AG04450 (cell line): Measurements from ENCODE around the gene CD177. TPM values are rescaled to one million over a fixed set of nuclear protein-coding genes. Genes with fewer than 3 reads are reported as not detected.
A peak's percentile ranks its signal among the peaks of the same experiment; 100 is the strongest.
"Not testable (repeated sequence)": the region's sequence is repeated elsewhere in the genome, so short reads cannot be mapped to it uniquely, and the experiment has no call there.

Experiments
- CTCF ChIA-PET: fragments of 300-600, 350-600 bp; formaldehyde crosslinking; extraction: SDS; loops from one replicate; lab custom pipeline; 2022; ENCODE audit warnings: antibody characterized with exemption, inconsistent platforms; lab: Charles Lee
- POLR2A ChIA-PET: fragments of 350-600 bp; formaldehyde crosslinking; extraction: SDS; loops from one replicate; lab custom pipeline; 2021; ENCODE audit warnings: antibody characterized with exemption, inconsistent platforms; lab: Yijun Ruan, JAX
- DNase-seq: peaks from one replicate; pipeline ENCODE4 v3.0.0-alpha.2; 2011; ENCODE audit warnings: low read depth, low spot score
- H3K27ac ChIP-seq: one replicate; pipeline ENCODE4 v1.5.1; 2012; ENCODE audit warnings: low read depth, low read length, control low read depth
- H3K27me3 ChIP-seq: one replicate; pipeline ENCODE4 v1.6.0; 2012; ENCODE audit warnings: low read length; ENCODE audit not compliant: control insufficient read depth, insufficient read depth
- H3K4me3 ChIP-seq: 2 replicates; pipeline ENCODE4 v1.5.1; 2011; ENCODE audit warnings: mild to moderate bottlenecking, low read depth, low read length, control low read depth
- H3K9me3 ChIP-seq: 2 replicates; pipeline ENCODE4 v1.5.1; 2012; ENCODE audit warnings: low read length; ENCODE audit not compliant: control insufficient read depth, insufficient read depth
- polyA plus RNA-seq: library from polyadenylated mRNA; depleted of rRNA; stranded (reverse); fragments of >200 nt; gene quantifications from 2 replicates; pipeline ENCODE4 v1.2.3, GENCODE V29; 2011
- TF ChIP-seq, protein P1 (sequence below): IDR thresholded peaks from 2 replicates; pipeline ENCODE4 v1.5.1; 2011; ENCODE audit warnings: low read depth, low read length, control low read depth, inconsistent platforms

The CD177 gene
- polyA plus RNA-seq, 1 experiment = 0.19 TPM

DNA sequence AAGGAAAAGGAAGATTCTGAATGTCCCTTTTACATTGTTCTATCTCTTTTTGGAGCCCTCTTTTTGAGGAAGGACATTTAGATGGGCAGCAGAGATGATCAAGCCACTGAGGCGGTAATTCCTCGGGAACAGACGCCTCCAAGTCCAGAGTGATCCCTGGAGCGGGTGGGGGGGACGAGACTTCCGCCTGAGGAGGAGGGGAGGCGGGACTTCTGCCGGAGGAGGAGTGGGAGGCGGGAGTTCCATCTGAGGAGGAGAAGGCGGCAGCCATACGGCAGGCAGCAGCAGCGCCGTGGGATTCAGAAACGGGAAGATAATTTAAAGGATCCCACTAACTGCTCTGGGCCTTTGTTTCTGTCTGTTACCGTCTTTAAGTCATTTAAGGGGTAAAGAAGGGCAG lies 37.6 kb upstream of the CD177 start:
- ChIA-PET CTCF (no interaction called here), POLR2A (no interaction called here)
- TF ChIP-seq, protein P1, sequence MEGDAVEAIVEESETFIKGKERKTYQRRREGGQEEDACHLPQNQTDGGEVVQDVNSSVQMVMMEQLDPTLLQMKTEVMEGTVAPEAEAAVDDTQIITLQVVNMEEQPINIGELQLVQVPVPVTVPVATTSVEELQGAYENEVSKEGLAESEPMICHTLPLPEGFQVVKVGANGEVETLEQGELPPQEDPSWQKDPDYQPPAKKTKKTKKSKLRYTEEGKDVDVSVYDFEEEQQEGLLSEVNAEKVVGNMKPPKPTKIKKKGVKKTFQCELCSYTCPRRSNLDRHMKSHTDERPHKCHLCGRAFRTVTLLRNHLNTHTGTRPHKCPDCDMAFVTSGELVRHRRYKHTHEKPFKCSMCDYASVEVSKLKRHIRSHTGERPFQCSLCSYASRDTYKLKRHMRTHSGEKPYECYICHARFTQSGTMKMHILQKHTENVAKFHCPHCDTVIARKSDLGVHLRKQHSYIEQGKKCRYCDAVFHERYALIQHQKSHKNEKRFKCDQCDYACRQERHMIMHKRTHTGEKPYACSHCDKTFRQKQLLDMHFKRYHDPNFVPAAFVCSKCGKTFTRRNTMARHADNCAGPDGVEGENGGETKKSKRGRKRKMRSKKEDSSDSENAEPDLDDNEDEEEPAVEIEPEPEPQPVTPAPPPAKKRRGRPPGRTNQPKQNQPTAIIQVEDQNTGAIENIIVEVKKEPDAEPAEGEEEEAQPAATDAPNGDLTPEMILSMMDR = no peak
- no peak overlapping the region for H3K27ac ChIP-seq
- no peaks in the 10 kb centered on the region for H3K27me3 ChIP-seq
- H3K4me3 ChIP-seq = no peak overlapping the region
- H3K9me3 ChIP-seq = peaks cover 10% of the 10 kb centered on the region
- DNase-seq = no peak

DNA sequence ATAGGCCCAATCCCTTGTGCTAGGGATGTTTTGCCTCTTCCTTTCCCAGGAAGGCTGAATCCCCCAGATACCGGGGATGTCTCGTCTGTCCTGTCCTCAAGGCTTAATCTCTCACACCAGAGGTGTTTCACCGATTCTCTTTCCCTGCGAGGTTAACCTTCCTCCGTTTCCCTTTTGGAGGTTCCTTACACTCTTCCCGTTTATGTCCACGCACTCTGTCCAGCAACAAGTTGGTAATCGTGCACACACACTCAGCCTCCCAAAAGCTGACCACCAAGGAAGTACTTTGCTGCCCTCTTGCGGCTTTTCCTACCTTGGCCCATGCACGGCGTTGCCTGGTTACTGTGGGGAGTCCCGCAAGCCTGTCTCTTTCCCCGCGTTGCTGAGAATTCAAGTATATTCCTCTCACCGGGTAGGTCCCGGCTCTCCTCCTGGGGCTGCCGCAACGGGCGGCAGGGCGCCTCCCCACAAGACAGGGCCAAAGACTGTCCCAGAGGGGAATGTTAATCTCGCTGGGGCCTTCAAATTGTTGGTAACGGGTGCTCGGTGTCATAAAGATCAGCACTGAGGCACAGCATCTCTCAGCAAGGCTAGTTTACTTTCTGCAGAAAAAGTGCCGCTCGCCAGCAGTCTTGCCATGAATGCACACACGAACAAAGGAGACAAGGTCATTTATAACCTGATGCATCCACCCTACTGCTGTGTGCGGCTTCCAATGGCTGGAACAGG lies 36.7 kb upstream of the CD177 start:
- POLR2A ChIA-PET = no interaction called here
- DNase-seq = no peak
- TF ChIP-seq, protein P1 = peak; percentile 54
- Histone ChIP-seq H3K9me3 (peaks cover 10% of the 10 kb centered on the region), H3K27ac (no peak overlapping the region), H3K27me3 (no peaks in the 10 kb centered on the region), H3K4me3 (no peak overlapping the region)
- CTCF ChIA-PET = no interaction called here

DNA sequence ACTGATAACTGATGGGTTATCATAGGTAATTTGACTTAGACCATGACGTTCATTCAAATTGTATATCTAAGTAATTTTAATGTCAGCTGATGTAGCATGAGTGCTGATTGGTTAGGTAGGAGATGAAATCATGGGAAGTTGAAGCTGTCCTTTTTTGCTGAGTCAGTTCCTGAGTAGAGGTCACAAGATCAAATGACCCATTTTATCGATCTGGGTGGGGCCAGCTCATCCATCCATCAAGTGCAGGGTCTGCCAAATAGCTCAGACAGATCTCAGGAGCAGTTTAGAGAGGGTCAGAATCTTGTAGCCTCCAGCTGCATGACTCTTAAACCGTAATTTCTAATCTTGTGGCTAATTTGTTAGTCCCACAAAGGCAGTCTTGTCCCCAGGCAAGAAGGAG lies 35.3 kb upstream of the CD177 start:
- Histone ChIP-seq H3K9me3 (peaks cover 10% of the 10 kb centered on the region), H3K27me3 (no peaks in the 10 kb centered on the region), H3K4me3 (no peak overlapping the region), H3K27ac (no peak overlapping the region)
- CTCF ChIA-PET = interaction anchor here (0.6 kb wide), 1 partner anchor 125 kb away, joined by 3 read pairs; no protein-coding TSS in a partner anchor
- POLR2A ChIA-PET = no interaction called here
- no peak for DNase-seq
- TF ChIP-seq, protein P1 = no peak

DNA sequence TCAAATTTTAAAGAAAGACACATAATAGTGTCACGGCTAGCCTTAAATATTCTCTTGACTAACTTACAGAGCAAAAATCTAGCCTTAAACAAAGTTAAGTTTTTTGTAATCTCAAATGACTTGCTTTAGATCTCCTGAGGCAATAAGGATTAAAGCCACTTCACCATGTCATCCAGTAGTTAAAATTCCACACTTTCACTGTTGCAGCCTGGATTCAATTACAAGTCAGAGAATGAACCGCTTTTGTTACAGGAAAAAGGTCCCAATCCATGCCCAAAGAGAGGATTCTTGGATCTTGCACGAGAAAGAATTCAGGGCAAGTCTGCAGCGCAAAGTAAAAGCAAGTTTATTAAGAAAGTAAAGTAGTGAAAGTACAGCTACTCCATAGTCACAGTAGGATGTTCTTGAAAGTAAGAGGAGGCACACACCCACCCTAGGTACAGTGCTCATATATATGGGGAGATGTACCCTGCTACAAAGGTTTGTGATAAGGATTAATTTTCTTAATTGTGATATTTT lies 34.6 kb upstream of the CD177 start:
- CTCF ChIA-PET = interaction anchor here (0.6 kb wide), 1 partner anchor 125 kb away, joined by 3 read pairs; no protein-coding TSS in a partner anchor

DNA sequence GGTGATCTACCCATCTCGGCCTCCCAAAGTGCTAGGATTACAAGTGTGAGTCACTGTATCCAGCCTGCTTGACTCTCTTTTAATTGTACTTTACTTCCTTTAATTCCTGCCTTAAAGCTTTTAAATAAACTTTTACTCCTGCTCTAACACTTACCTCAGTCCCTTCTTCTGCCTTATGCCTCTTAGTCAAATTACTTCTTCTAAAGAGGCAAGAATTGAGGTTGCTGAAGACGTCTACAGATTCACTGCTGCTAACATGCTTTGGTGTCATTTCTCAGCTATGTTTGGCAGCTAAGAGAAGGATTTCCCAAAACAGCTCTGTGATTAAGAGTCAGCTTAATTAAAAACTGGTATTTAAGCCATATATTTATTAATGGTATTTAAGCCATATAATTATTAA lies 32.9 kb upstream of the CD177 start:
- POLR2A ChIA-PET = no interaction called here
- DNase-seq = no peak
- H3K27ac ChIP-seq = no peak overlapping the region
- H3K27me3 ChIP-seq = no peaks in the 10 kb centered on the region
- CTCF ChIA-PET = no interaction called here
- TF ChIP-seq, protein P1 = no peak
- H3K4me3 ChIP-seq = no peak overlapping the region
- peaks cover 10% of the 10 kb centered on the region for H3K9me3 ChIP-seq

More for the DNA sequence above, 34.6 kb upstream of the CD177 start:
- POLR2A ChIA-PET = no interaction called here
- Histone ChIP-seq H3K27ac (no peak overlapping the region), H3K27me3 (no peaks in the 10 kb centered on the region), H3K9me3 (peaks cover 10% of the 10 kb centered on the region), H3K4me3 (no peak overlapping the region)
- TF ChIP-seq, protein P1 = no peak
- DNase-seq = no peak

DNA sequence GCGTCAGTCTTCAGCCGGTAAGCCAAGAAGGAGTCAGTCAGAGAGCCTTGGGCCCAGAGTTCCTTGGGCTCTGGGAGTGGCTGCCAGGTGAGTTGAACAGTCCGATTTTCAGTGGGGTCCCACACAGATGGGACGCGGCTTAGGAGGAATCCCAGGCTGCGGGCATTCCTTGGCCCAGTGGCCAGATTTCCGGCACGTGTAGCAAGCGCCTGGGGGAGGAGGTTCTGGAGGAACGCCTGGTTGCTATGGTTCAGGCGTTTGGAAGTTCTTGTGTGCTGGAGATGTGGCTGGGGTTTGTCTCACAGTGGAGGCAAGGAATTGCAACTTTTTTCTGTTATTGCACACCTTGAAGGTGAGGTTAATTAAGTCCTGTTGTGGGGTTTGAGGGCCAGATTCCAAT lies 26.7 kb upstream of the CD177 start:
- CTCF ChIA-PET, DNase-seq, H3K4me3 ChIP-seq, H3K27me3 ChIP-seq, H3K9me3 ChIP-seq, H3K27ac ChIP-seq, POLR2A ChIA-PET: not testable (repeated sequence)

DNA sequence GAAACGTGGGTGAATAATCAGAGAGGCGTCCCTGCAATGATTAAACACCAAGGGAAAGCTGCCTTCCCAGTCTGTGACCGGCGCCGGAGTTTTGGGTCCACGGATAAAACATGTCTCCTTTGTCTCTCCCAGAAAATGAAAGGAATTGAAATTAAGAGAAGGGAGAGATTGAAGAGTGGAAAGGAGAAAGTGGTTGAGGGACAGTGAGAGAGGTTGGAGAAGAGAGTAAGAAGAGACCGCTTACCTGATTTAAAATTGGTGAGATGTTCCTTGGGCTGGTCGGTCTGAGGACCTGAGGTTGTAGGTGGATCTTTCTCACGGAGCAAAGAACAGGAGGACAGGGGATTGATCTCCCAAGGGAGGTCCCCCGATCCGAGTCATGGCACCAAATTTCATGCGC lies 24.9 kb upstream of the CD177 start:
- POLR2A ChIA-PET, CTCF ChIA-PET, DNase-seq, H3K4me3 ChIP-seq, H3K9me3 ChIP-seq, H3K27me3 ChIP-seq, H3K27ac ChIP-seq: not testable (repeated sequence)
